Suprapubic skin (tissue), 4 donors: Measurements from ENCODE around the gene PLCL1. TPM values are rescaled to one million over a fixed set of nuclear protein-coding genes. Genes with fewer than 3 reads are reported as not detected.

Source experiments
- DNase-seq, 2 donors: peaks; one replicate each; pipeline ENCODE4 v3.0.0-alpha.2; 2019; ENCODE audit warnings: low spot score in 2 of 2
- H3K27ac ChIP-seq: fragments of 200-600 bp; sonication (generic); one replicate; pipeline ENCODE4 v1.5.1; 2019
- H3K27me3 ChIP-seq: fragments of 200-600 bp; sonication (generic); one replicate; pipeline ENCODE4 v1.5.1; 2019
- H3K36me3 ChIP-seq: fragments of 200-600 bp; sonication (generic); one replicate; pipeline ENCODE4 v1.5.1; 2019
- H3K4me1 ChIP-seq: fragments of 200-600 bp; sonication (generic); one replicate; pipeline ENCODE4 v1.5.1; 2019
- H3K4me3 ChIP-seq: fragments of 200-600 bp; sonication (generic); one replicate; pipeline ENCODE4 v1.5.1; 2019; ENCODE audit warnings: mild to moderate bottlenecking
- H3K9me3 ChIP-seq: fragments of 200-600 bp; sonication (generic); one replicate; pipeline ENCODE4 v1.5.1; 2019
- CTCF ChIP-seq, 2 donors: fragments of 200-600 bp in 1 of 2; fragments of 450-650 bp in 1 of 2; sonication (generic) in 1 of 2; IDR thresholded peaks; one replicate each; pipeline ENCODE4 v1.5.1; 2016 to 2019; ENCODE audit warnings: antibody characterized with exemption in 2 of 2, mild to moderate bottlenecking in 1 of 2, moderate library complexity in 1 of 2
- EP300 ChIP-seq: sonication (generic); formaldehyde crosslinking; IDR thresholded peaks from one replicate; pipeline ENCODE4 v1.6.1; 2017; ENCODE audit warnings: antibody characterized with exemption
- POLR2A ChIP-seq, 2 donors: fragments of 450-650 bp; IDR thresholded peaks; one replicate each; pipeline ENCODE4 v1.6.1; 2017; ENCODE audit warnings: antibody characterized with exemption in 2 of 2, mild to moderate bottlenecking in 2 of 2, moderate library complexity in 2 of 2
- POLR2AphosphoS5 ChIP-seq, 3 donors: sonication (generic); formaldehyde crosslinking; IDR thresholded peaks; one replicate each; pipeline ENCODE4 v1.6.1; 2017; ENCODE audit warnings: antibody characterized with exemption in 3 of 3
- WGBS: methylation state at CpG from one replicate; pipeline ENCODE4 v1.1.5; 2018; 5-methylcytosine and 5-hydroxymethylcytosine counted together
- total RNA-seq, 4 donors: library from RNA; depleted of rRNA; stranded (reverse); fragments of >200 nt; gene quantifications; one replicate each; pipeline ENCODE4 v1.1.0, GENCODE V29; 2016

Gene PLCL1
- total RNA-seq, 4 donors from 2014 or later, result 2.4 to 2.6 (median 2.5) TPM

GRCh38 chr2:197925204-197925603 is 120.8 kb downstream of the PLCL1 start:
- Histone ChIP-seq H3K27ac (no peak overlapping the region), H3K36me3 (no peaks in the 10 kb centered on the region), H3K4me1 (no peaks in the 10 kb centered on the region), H3K4me3 (no peak overlapping the region), H3K27me3 (no peaks in the 10 kb centered on the region), H3K9me3 (no peaks in the 10 kb centered on the region)
- no peak for TF ChIP-seq EP300
- TF ChIP-seq POLR2A (IDR thresholded peaks at IDR 0.05), result no peak
- no peak for TF ChIP-seq CTCF (IDR thresholded peaks at IDR 0.05)
- TF ChIP-seq POLR2AphosphoS5 (IDR thresholded peaks at IDR 0.05), result no peak
- DNase-seq, result no peak

- Histone ChIP-seq H3K36me3 (no peaks in the 10 kb centered on the region), H3K27ac (no peak overlapping the region), H3K4me1 (no peaks in the 10 kb centered on the region), H3K4me3 (no peak overlapping the region), H3K9me3 (no peaks in the 10 kb centered on the region), H3K27me3 (no peaks in the 10 kb centered on the region)
- TF ChIP-seq CTCF (IDR thresholded peaks at IDR 0.05) (no peak), POLR2AphosphoS5 (IDR thresholded peaks at IDR 0.05) (no peak), POLR2A (IDR thresholded peaks at IDR 0.05) (no peak), EP300 (no peak)
- DNase-seq, result no peak
Observed at GRCh38 chr2:197925976-197926375, 121.6 kb downstream of the PLCL1 start.

DNA sequence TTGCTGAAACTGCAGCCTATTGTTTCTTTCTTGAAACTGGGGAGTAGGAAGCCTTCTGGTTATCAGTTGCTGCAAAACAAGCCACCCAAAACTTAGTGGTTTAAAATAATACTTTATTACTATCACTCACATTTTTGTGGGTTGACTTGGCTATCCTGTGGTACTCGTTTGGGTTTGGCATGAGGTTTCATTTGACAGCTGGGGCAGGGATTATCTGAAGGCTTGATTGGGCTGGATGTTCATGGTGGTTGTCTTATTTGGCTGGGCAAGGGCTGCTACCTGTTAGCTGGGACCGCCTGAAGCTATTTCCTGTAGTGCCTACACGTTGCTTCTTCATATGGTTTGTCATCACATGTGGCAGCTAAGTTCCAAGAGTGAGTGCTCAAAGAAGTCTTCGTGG is 122.3 kb downstream of the PLCL1 start:
- no peak for TF ChIP-seq EP300
- no peak for TF ChIP-seq CTCF (IDR thresholded peaks at IDR 0.05)
- TF ChIP-seq POLR2AphosphoS5 (IDR thresholded peaks at IDR 0.05), result no peak
- TF ChIP-seq POLR2A (IDR thresholded peaks at IDR 0.05), result no peak
- Histone ChIP-seq H3K36me3 (no peaks in the 10 kb centered on the region), H3K9me3 (no peaks in the 10 kb centered on the region), H3K4me3 (no peak overlapping the region), H3K4me1 (no peaks in the 10 kb centered on the region), H3K27ac (no peak overlapping the region), H3K27me3 (no peaks in the 10 kb centered on the region)
- no peak for DNase-seq
- 81% methylated on average over 4 of the region's 4 CpGs for WGBS

DNA sequence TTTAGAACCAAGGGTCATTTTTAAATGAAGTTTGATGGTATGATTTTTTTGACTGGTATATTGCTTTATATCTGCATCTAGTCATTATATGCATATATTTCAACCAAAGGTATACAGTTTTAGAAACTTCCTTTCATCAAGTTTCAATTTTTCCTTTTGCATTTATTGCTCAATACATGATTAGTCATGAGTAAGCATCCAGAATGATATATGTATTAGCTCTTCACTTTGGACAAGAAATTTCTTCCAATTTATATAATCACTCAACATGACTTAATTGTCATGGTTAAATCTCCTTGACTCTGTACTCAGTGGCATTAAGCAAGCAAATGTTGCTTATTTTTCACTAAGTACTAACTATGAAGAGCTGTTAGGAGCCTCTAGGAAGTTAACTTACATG is 123.6 kb downstream of the PLCL1 start:
- no peaks in the 10 kb centered on the region for H3K9me3 ChIP-seq
- H3K36me3 ChIP-seq, result no peaks in the 10 kb centered on the region
- TF ChIP-seq POLR2AphosphoS5 (IDR thresholded peaks at IDR 0.05) (no peak), CTCF (IDR thresholded peaks at IDR 0.05) (no peak), EP300 (no peak), POLR2A (IDR thresholded peaks at IDR 0.05) (no peak)
- DNase-seq, result no peak
- no peaks in the 10 kb centered on the region for H3K27me3 ChIP-seq
- no peaks in the 10 kb centered on the region for H3K4me1 ChIP-seq
- H3K27ac ChIP-seq, result no peak overlapping the region
- no peak overlapping the region for H3K4me3 ChIP-seq

DNA sequence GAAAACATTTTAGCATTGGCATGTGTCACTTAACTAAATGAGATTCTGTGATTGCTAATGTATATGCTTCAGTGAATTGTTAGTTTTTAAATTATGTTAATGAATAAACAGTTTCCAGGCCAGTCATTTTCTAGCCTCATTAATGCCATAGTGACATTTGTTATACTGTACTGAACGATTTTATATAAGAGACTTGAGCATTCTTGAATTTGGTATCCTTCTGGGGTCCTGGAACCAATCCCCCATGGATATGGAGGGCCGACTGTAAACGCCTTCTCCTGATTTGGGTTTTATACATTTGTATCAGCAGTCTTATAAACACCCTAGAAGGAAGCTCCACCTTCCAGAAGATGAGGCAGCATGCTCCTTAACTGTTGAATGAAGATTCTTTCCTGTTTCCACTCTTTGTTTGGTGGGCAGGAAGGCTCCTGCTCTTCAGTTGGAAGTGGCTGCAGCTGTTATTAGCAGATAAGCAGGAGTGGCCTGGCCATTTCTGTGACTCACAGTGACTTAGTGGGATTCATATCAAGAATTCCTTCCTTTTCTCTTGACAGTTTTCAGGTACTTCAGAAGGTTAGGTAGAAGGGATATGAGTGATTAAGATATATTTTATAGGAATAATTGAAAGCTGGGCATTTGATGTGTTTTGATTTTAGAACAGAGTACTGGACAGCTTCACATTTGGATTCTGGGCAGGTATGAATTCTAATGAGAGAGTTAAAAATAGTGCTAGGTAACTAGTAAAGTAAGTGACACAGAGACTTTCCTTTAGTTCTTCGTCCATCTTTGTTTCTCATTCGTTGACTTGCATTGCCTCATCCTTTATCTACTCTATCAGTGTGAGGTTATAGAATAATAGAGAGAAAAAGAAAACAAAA is 124.9 kb downstream of the PLCL1 start:
- no peaks in the 10 kb centered on the region for H3K9me3 ChIP-seq
- no peak overlapping the region for H3K27ac ChIP-seq
- no peaks in the 10 kb centered on the region for H3K27me3 ChIP-seq
- no peak overlapping the region for H3K4me3 ChIP-seq
- no peaks in the 10 kb centered on the region for H3K36me3 ChIP-seq
- no peak for DNase-seq
- 92% methylated on average over 5 of the region's 5 CpGs for WGBS
- TF ChIP-seq POLR2AphosphoS5 (IDR thresholded peaks at IDR 0.05), result no peak
- TF ChIP-seq CTCF (IDR thresholded peaks at IDR 0.05), result no peak
- no peak for TF ChIP-seq POLR2A (IDR thresholded peaks at IDR 0.05)
- TF ChIP-seq EP300, result no peak
- no peaks in the 10 kb centered on the region for H3K4me1 ChIP-seq
